Measurements from ENCODE around the gene QRICH2.

GRCh38 chr17:76250141-76250540, 57.9 kb downstream of the QRICH2 start:
- TF ChIP-seq CTCF (IDR thresholded peaks at IDR 0.05) (no peak), POLR2A (IDR thresholded peaks at IDR 0.05) (no peak), POLR2AphosphoS5 (IDR thresholded peaks at IDR 0.05) (no peak), EP300 (IDR thresholded peaks at IDR 0.05) (no peak)
